AG04449 (cell line): ENCODE measurements around the gene DDOST.

Source experiments
- CTCF ChIA-PET: fragments of 350-600 bp; formaldehyde crosslinking; extraction: SDS; loops from one replicate; lab custom pipeline; 2021; ENCODE audit warnings: antibody characterized with exemption; lab: Yijun Ruan, JAX
- POLR2A ChIA-PET: fragments of 400-600, 350-600 bp; formaldehyde crosslinking; extraction: SDS; loops from one replicate; lab custom pipeline; 2020; ENCODE audit warnings: antibody characterized with exemption, inconsistent platforms; lab: Yijun Ruan, JAX
- DNase-seq: peaks from one replicate; pipeline ENCODE4 v3.0.0-alpha.2; 2010; ENCODE audit warnings: low read depth, low spot score
- H3K4me3 ChIP-seq: 2 replicates; pipeline ENCODE4 v1.5.1; 2011; ENCODE audit warnings: low read depth, mild to moderate bottlenecking, control low read depth, low read length
- TF ChIP-seq, protein P1 (sequence below): IDR thresholded peaks from one replicate; pipeline ENCODE4 v1.5.1; 2011; ENCODE audit warnings: mild to moderate bottlenecking, moderate library complexity, low read length, control low read depth, inconsistent platforms; ENCODE audit not compliant: insufficient read depth; ENCODE audit errors: missing control alignments

The DDOST gene

DNA sequence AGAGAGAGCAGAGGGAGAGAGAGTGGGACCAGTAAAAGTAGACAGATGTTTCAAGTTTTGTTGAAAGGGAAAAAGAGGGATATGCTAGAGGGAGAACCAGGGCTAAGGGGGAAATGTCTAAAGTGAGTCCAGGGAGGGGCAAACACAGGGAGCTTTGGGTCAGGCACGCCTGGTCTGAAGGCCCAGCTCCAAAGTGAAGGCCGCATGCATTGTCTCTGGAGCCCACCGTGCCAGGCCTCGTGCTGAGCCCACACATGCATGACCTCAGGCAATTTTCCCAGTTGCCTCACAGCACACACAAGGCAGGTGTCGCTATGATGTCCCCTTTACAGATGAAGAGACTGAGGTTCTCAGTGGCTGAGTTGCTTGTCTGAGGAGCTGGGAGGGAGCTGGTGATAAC is 40.7 kb upstream of the DDOST start:
- TF ChIP-seq, protein P1, sequence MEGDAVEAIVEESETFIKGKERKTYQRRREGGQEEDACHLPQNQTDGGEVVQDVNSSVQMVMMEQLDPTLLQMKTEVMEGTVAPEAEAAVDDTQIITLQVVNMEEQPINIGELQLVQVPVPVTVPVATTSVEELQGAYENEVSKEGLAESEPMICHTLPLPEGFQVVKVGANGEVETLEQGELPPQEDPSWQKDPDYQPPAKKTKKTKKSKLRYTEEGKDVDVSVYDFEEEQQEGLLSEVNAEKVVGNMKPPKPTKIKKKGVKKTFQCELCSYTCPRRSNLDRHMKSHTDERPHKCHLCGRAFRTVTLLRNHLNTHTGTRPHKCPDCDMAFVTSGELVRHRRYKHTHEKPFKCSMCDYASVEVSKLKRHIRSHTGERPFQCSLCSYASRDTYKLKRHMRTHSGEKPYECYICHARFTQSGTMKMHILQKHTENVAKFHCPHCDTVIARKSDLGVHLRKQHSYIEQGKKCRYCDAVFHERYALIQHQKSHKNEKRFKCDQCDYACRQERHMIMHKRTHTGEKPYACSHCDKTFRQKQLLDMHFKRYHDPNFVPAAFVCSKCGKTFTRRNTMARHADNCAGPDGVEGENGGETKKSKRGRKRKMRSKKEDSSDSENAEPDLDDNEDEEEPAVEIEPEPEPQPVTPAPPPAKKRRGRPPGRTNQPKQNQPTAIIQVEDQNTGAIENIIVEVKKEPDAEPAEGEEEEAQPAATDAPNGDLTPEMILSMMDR = no peak
- no peak overlapping the region for H3K4me3 ChIP-seq
- POLR2A ChIA-PET = no interaction called here
- no peak for DNase-seq
- CTCF ChIA-PET = interaction anchor here (0.7 to 2.3 kb wide), 5 partner anchors 15 to 493 kb away, joined by 3 to 11 read pairs (median 4); no protein-coding TSS in a partner anchor

DNA sequence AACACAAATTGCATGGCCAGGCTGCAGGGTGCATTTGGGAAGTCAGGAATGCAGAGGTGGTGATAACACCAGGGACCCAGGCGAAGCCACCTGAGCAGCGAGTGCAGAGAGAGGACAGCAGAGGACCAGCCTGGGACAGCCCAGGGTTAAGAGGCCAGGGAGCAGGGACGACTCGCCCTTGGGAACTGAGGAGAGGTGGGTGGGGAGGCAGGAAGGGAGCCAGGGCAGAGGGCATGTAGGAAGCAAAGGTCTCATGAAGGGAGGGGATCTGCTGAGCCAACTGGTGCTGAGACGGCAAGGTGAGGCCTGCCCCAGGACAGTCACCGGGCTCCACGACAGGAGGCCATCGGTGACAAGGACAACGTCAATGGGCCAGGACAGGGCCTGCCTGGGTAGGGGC is 40.3 kb upstream of the DDOST start:
- ChIA-PET CTCF (interaction anchor here (0.7 to 2.3 kb wide), 4 partner anchors 15 to 494 kb away, joined by 3 to 11 read pairs (median 4); no protein-coding TSS in a partner anchor), POLR2A (no interaction called here)
- DNase-seq = no peak
- TF ChIP-seq, protein P1 = no peak
- H3K4me3 ChIP-seq = no peak overlapping the region

DNA sequence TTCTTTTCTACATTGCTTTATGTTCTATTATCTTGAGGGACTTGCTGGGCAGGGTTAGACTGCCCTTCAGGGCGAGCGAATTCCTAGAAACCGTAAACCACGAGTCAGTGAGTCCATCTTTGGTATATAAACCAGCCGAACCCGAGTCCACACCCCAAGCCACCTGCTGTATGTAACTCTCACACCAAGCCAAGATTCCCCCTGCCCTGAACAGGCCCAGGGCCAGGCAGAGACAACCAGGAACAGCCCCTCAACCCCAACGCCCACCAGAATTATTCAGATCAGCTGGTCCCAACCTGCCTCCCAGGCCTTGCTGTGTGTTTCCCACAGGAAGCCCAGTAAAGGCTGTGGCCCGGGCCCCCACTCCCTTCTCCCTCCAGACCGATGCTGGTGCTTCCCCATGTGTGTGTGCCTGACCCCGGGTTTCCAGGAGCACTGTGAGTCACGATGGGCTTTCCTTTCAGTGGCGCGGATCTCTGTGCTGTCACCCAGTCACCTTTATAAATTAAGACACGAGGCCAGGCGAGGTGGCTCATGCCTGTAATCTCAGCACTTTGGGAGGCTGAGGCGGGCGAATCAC is 39.6 kb upstream of the DDOST start:
- DNase-seq = no peak
- H3K4me3 ChIP-seq = no peak overlapping the region
- ChIA-PET CTCF (interaction anchor here (1.2 to 3.0 kb wide), 2 partner anchors 16 to 33 kb away, joined by 3 to 9 read pairs; no protein-coding TSS in a partner anchor), POLR2A (no interaction called here)
- TF ChIP-seq, protein P1 = no peak

DNA sequence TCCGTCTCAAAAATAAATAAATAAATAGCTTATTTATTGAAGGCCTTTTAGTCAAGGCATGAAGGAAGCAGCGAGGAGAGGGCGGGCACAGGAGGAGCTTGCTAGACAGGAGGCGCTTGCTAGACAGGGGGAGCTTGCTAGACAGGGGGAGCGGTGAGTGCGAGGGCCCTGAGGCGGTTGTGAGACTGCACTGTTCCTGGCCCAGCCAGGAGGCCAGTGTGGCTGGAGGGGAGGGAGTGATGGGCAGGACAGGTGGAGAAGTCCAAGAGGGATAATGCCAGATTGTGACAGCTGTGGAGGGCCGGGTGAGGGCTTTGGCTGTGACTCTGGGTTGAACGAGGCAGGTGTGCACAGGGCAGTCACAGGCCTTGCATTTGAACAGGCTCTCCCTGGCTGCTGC is 38.4 kb upstream of the DDOST start:
- ChIA-PET POLR2A (no interaction called here), CTCF (interaction anchor here (1.0 to 9.2 kb wide), 5 partner anchors 11 to 497 kb away, joined by 4 to 185 read pairs (median 5); no protein-coding TSS in a partner anchor)
- no peak for DNase-seq
- H3K4me3 ChIP-seq = no peak overlapping the region
- TF ChIP-seq, protein P1 = no peak

DNA sequence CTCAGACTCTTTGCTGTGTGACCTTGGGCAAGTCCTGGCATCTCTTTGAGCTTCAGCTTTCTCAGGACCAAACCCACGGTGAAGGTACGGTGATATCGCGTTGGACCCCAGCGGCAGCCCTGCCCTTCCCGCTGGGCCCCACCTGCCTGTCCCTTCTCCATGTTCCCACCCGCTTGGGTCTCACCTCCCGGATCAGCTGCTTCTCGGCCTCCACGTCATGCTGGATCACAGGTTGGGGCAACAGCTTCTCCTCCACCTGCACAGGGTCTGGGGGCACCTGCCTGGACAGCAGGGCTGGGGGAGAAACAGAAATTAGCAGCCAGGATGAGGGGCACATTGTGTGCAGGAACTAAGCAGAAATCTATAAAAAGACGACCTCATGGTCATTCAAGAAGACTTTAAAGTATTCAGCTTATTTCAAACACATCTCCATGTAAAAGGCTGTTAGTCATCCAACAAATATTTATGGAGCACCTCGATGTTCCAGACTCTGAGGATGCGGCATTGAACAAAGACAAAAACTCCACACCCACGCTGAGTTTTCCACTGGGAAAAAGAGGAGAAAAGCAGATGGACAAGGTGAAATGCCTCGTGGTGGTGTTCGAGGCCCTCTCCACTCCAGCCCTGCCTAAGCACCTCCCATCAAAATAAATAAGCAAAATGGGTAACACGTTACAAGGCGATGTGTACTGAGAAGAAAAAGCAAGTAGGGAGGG is 37.2 kb upstream of the DDOST start:
- ChIA-PET CTCF (interaction anchor here (0.6 to 9.2 kb wide), 22 partner anchors 8 to 670 kb away, joined by 3 to 185 read pairs (median 4); partner anchors contain the start of genes CDA and HP1BP3), POLR2A (interaction anchor here (0.5 to 2.8 kb wide), 5 partner anchors 9 to 481 kb away, joined by 3 to 17 read pairs (median 3); partner anchors contain the start of gene HP1BP3)
- H3K4me3 ChIP-seq = no peak overlapping the region
- peak; percentile 28 for DNase-seq
- TF ChIP-seq, protein P1 = no peak

DNA sequence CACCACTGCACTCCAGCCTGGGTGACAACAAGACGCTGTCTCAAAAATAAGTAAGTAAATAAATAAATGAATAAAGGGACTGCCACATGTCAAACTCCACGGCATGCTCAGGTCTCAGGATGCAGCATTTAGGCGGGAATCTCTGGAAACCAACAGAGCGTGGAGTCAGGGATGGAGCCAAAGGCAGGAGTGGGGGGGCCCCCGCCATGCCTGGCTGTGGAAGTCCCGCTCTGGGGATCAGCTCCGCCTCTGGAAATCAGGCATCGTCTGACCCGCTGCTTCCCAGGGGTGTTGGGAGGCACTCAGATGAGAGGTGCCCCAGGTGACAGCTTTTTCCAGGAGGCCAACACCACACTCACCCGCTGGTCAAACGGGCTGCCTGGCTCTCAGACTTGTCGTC is 36.4 kb upstream of the DDOST start:
- TF ChIP-seq, protein P1 = no peak
- CTCF ChIA-PET = interaction anchor here (0.7 to 9.2 kb wide), 40 partner anchors 9 to 671 kb away, joined by 3 to 185 read pairs (median 4); partner anchors contain the start of genes HP1BP3 and SH2D5
- no peak for DNase-seq
- H3K4me3 ChIP-seq = no peak overlapping the region
- POLR2A ChIA-PET = interaction anchor here (2.8 kb wide), 1 partner anchor 90 kb away, joined by 17 read pairs; the partner anchor contains the start of gene HP1BP3
